Lung (tissue), 12 donors: ENCODE results near the gene MSLN. TPM values are rescaled to one million over a fixed set of nuclear protein-coding genes. Genes with fewer than 3 reads are reported as not detected.

Experiments used
- ATAC-seq: fragments of 200-7000 bp; cut with Tn5 transposase; one replicate; pipeline ENCODE4 v1.9.1; 2020; ENCODE audit warnings: moderate number of reproducible peaks; ENCODE audit not compliant: insufficient read depth, low FRiP score
- DNase-seq, 3 donors: peaks; one replicate each; pipeline ENCODE4 v3.0.0-alpha.2; 2013 to 2017
- H3K27ac ChIP-seq, 2 donors: one replicate each; pipeline ENCODE4 v1.5.1; 2013; ENCODE audit warnings: mild to moderate bottlenecking in 2 of 2, moderate library complexity in 2 of 2, control low read depth in 1 of 2, inconsistent platforms in 1 of 2, low read depth in 1 of 2, low read length in 1 of 2
- H3K27me3 ChIP-seq, 3 donors: one replicate each; pipeline ENCODE4 v1.5.1; 2013; ENCODE audit warnings: low read length in 2 of 3; ENCODE audit not compliant: control insufficient read depth in 3 of 3, insufficient read depth in 3 of 3
- H3K36me3 ChIP-seq, 4 donors: one replicate each; pipeline ENCODE4 v1.5.1; 2013; ENCODE audit warnings: low read length in 4 of 4, mild to moderate bottlenecking in 1 of 4, moderate library complexity in 1 of 4; ENCODE audit not compliant: control insufficient read depth in 4 of 4, insufficient read depth in 4 of 4
- H3K4me1 ChIP-seq, 5 donors: one replicate each; pipeline ENCODE4 v1.5.1; 2013; ENCODE audit warnings: low read length in 5 of 5, mild to moderate bottlenecking in 2 of 5, moderate library complexity in 1 of 5; ENCODE audit not compliant: control insufficient read depth in 5 of 5, insufficient read depth in 5 of 5
- H3K4me3 ChIP-seq: one replicate; pipeline ENCODE4 v1.5.1; 2013; ENCODE audit warnings: mild to moderate bottlenecking, control low read depth, moderate library complexity
- H3K9ac ChIP-seq, 2 donors: one replicate each; pipeline ENCODE4 v1.5.1; 2013; ENCODE audit warnings: low read length in 2 of 2, control low read depth in 1 of 2; ENCODE audit not compliant: insufficient read depth in 1 of 2
- H3K9me3 ChIP-seq, 4 donors: one replicate each; pipeline ENCODE4 v1.5.1; 2013; ENCODE audit warnings: low read length in 3 of 4, mild to moderate bottlenecking in 1 of 4, moderate library complexity in 1 of 4; ENCODE audit not compliant: control insufficient read depth in 4 of 4, insufficient read depth in 3 of 4
- WGBS, 2 donors: extraction: QIAGEN DNeasy Blood & Tissue Kit; methylation state at CpG; one replicate each; pipeline ENCODE4 v1.1.7; 2013; 5-methylcytosine and 5-hydroxymethylcytosine counted together
- polyA plus RNA-seq, 2 donors: library from polyadenylated mRNA; stranded (reverse); fragments of 200-250 nt; gene quantifications; one replicate each; pipeline ENCODE4 v1.2.1, GENCODE V29; 2013
- total RNA-seq, 2 donors: library from RNA; depleted of rRNA in 1 of 2; stranded (reverse); fragments of >200 nt in 1 of 2; gene quantifications; one replicate each; pipeline ENCODE4 v1.2.1, GENCODE V29; 2014 to 2021
- TF ChIP-seq, protein P1 (sequence below): IDR thresholded peaks from 2 replicates; pipeline ENCODE4 v1.5.1; 2012; ENCODE audit warnings: mild to moderate bottlenecking; ENCODE audit errors: control extremely low read depth, extremely low read depth
- donor health status: control.
- donor health status: control.
- donor health status: Bipolar disorder and iron deficiency.
- donor health status: healthy.
- donor health status: DM: yes; HTN: yes; CAD: no.

The MSLN gene
- total and polyA plus RNA-seq, 4 donors: 98.8 to 155 (median 120) TPM

GRCh38 chr16:728890-729744 lies 31.4 kb upstream of the MSLN start:
- ATAC-seq (no peak), DNase-seq (no peak)
- TF ChIP-seq, protein P1, sequence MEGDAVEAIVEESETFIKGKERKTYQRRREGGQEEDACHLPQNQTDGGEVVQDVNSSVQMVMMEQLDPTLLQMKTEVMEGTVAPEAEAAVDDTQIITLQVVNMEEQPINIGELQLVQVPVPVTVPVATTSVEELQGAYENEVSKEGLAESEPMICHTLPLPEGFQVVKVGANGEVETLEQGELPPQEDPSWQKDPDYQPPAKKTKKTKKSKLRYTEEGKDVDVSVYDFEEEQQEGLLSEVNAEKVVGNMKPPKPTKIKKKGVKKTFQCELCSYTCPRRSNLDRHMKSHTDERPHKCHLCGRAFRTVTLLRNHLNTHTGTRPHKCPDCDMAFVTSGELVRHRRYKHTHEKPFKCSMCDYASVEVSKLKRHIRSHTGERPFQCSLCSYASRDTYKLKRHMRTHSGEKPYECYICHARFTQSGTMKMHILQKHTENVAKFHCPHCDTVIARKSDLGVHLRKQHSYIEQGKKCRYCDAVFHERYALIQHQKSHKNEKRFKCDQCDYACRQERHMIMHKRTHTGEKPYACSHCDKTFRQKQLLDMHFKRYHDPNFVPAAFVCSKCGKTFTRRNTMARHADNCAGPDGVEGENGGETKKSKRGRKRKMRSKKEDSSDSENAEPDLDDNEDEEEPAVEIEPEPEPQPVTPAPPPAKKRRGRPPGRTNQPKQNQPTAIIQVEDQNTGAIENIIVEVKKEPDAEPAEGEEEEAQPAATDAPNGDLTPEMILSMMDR: no peak
- H3K36me3 ChIP-seq: peaks cover 4 to 25% (median 6%) of the 10 kb centered on the region in 4 donors
- H3K4me1 ChIP-seq: peaks cover 0 to 9% (median 3%) of the 10 kb centered on the region in 5 donors
- H3K27me3 ChIP-seq: peaks cover 0 to 7% (median 4%) of the 10 kb centered on the region in 3 donors
- H3K9ac ChIP-seq: no peak overlapping the region
- no peak overlapping the region for H3K27ac ChIP-seq
- no peaks in the 10 kb centered on the region for H3K9me3 ChIP-seq
- no peak overlapping the region for H3K4me3 ChIP-seq
- 57 to 75% methylated on average over 52 to 55 of the region's 55 CpGs for WGBS, 2 donors

- no peak for DNase-seq
- ATAC-seq: no peak
- Histone ChIP-seq H3K36me3 (peaks cover 4 to 33% (median 8%) of the 10 kb centered on the region in 4 donors), H3K9ac (no peak overlapping the region), H3K9me3 (no peaks in the 10 kb centered on the region), H3K27ac (no peak overlapping the region), H3K27me3 (peaks cover 0 to 7% (median 4%) of the 10 kb centered on the region in 3 donors), H3K4me1 (peaks cover 0 to 9% (median 3%) of the 10 kb centered on the region in 5 donors), H3K4me3 (no peak overlapping the region)
- TF ChIP-seq, protein P1: no peak
- WGBS, 2 donors: 93 to 94% methylated on average over 37 of the region's 37 CpGs
Observed at GRCh38 chr16:729768-730665, 30.5 kb upstream of the MSLN start.

DNA sequence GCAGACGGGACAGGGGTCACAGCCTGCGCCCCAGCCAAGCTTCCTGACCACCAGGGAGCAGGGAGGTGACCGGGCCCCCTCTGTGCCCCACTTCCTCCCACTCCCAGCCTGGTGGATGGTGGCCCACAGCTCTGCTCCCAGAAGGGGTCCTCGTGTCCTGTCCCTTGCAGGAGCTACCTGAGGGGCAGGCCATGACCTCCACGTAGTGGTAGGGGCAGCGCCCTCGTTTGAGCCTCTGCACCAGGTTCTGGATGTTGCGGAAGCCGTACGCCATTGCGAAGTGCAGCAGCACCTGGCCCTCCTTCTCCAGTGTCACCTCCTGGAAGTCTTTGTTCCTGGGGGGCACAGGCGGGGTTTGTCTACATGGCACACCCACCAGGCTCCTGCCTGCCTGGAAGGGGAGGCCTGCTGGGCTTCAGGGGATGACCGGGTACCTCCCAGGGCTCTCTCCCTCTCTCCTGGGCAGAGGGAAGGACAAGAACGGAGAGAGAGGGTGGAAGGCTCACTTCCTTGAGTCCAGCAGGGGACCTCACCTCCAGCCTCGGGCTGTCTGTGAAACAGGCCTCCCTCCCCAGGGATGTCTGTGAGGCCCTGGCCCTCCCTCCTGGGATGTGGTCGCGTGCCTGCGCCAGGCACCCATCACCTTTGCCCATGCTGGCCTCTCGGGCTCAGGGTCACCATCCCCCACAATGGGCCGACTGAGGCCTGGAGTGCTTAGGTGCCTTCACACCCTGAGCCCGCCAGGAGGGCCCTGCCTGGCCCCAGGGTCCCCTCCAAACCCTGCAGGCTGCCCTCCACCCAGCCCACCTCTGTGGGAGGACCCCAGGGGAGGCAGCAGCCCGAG lies 29.6 kb upstream of the MSLN start:
- Histone ChIP-seq H3K9ac (no peak overlapping the region), H3K4me3 (no peak overlapping the region), H3K27me3 (peaks cover 0 to 7% (median 4%) of the 10 kb centered on the region in 3 donors), H3K36me3 (peaks cover 4 to 42% (median 9%) of the 10 kb centered on the region in 4 donors), H3K27ac (no peak overlapping the region), H3K4me1 (peaks cover 0 to 9% (median 3%) of the 10 kb centered on the region in 5 donors), H3K9me3 (no peaks in the 10 kb centered on the region)
- DNase-seq (no peak), ATAC-seq (no peak)
- TF ChIP-seq, protein P1: no peak
- WGBS, 2 donors: 90 to 91% methylated on average over 22 of the region's 22 CpGs
